NCI-H2107 (cell line): Measurements from ENCODE around the gene ABCA13.

Source experiments
- DNase-seq: peaks from one replicate; lab custom pipeline; 2025; lab: John Stamatoyannopoulos, UW

ABCA13 gene

DNA sequence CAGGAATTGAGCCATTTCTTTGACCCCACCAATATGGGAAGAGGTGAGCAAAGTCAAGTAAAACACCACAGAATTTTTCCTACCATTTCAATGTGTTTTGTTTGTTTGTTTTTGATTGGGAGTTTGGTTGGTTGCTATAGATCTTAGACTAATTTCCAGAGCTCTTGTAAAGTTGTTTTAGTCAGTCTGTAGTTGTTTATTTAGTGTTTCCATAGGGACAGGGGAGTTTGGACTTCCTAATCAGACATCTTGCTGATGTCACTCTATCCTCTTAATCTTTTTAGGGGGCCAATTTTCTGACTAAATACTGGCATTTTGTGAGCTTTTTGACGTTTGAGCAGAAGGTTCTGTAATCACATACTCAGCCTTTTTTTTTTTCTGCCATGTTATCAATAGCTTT, 266.9 kb downstream of the ABCA13 start:
- no peak for DNase-seq

DNA sequence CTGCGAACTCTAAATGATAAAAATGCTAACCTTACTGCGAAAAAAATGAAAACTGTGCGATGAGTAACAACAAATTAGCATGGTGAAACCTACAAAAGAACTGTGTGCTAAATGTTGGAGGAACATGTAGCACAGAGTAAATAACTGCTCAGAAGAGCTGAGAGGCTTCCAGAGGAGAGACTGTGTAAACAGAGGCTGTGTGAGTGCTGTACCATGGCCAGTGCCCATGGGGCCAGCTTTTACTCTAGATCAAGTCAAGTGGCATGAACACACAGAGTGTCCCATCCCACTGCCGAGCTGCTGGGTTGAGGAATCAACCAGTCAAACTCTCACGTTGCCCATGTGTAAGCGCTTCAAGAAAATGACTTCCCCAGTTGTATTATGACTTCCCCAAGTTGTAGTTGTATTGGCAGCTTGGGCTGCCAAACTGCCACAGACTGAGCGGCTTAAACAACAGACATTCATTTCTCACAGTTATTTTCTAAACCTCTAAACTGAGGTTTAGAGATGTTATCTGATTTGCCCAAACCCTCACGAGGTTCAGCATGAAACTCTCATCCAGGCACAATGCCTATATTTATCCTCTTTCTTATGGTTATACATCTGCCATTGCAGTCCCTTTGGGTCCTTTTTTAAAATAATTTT, 270.7 kb downstream of the ABCA13 start:
- no peak for DNase-seq

DNA sequence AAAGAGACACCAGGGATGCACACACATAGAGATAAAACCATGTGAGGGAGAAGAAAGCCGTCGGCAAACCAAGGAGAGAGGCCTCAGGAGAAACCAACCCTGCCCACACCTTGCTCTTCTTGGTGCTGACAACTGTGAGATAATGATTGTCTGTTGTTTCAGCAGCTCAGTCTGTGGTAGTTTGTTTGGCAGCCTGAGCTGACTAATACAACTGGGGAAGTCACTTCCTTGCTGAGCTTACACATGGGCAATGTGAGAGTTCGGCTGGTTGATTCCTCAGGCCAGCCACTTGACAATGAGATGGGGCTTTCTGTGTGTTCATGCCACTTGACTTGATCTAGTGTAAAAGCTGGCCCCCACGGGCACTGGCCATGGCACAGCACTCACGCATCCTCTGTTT, 271.8 kb downstream of the ABCA13 start:
- no peak for DNase-seq

DNA sequence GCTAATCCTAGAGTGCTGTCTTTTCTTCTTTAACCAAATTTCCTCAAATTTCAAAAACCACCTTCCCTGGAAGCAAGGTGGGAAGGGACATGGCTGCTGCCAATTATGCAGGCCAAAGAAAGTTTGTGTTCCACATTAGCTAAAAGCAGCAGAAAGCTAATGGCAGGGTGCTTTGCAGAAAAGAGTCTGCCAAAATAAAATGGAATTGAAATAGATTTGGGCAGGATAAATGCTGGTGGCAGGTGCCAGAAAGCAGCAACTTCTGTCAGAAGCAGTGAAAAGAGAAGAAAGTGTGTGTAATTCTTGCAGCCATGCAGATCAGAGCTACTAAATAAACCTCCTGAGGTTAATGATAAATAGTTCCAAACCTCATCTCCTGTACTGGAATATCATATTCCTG, 275.5 kb downstream of the ABCA13 start:
- no peak for DNase-seq

DNA sequence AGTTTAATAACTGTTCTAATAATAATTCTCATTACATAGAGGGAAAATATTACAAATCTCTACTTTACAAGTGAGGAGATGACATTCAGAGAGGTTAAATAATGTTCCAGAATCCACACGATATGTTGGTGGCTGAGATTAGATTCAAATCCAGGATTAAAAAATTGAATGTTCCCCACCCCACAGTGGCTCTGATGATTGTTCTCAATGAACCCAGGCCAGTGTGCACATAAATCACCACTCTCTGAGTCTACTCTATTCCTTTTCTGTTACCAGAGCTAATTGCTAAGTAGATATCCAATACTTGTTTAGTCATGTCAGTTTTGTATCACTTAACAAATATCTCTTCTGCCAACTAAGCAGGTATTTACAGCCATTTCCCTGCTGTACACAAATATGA, 281.0 kb downstream of the ABCA13 start:
- no peak for DNase-seq

DNA sequence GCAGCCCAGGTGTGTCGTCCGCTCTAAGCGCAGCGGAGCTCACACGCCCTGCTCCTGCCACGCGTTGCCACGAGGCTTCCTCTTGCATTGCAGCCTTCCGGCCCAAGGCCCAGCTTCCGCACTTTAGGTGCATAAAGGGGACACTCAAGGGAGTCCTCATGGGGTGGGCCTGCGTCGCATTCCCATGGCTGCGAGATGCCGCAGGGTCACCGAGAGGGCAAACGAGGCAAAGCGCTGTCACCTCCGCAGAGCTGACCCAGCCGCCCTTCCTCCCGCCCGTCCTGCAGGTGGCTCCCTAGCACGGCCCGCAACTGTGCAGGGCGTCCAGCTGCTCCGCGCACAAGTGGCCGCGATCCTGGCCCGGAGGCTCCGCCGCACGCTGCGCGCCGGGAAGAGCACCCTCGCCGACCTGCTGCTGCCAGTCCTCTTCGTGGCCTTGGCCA, 283.5 kb downstream of the ABCA13 start:
- no peak for DNase-seq

DNA sequence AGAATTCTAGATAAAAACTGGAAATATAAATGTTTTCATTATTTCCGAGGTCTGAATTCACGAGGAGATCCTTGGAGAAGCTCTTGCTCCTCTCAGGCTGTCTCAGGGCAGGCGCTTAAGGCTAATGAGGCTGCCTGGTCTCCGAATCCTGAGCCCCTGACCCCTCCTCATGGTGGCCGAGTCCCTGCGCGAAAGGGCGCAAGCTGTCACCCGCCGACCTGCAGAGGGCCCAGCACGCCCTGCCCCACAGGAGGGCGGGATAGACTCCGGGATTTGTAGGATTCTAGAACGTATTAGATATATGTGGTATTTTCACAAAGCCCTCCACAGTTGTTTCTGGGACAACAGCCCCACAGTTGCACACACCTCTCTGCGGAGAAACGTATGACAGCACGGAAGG, 284.1 kb downstream of the ABCA13 start:
- no peak for DNase-seq

DNA sequence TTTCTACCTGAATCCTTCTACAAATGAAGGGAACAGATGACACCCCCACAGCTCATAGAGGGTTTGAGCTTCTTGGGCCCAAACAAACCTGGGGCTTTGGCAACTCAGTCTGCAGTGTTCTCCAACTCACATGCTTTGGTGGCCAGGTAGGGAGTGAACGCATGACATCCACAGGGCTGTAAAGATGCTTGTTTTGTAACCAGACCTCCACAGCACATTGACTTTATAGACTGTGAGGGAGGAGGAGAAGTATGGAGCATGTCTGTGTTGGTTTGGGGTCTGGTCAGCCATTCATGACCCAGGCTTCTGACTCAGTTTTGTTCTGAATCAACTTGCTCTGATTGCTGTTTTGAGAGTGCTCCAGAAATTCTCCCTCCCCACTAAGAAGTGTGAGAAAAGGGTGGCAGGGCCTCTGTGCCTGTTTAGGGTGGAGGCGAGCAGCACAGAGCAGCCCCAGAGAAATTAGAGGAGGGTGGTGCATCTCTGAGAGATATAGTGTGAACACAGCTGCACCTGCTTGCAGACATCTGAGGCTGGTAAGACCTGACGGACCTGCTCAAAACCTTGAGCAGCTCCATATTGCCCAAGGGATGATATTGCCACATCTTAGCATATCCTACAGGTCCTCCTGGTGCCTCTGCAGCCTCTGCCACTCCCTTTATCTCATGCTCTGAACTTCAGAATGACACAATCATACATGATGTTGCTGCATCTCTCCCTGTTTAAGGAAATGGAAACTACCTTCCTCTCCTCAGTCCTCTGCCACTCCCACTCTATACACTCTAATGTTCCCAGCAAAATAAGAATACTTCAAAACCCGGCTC, 287.7 kb downstream of the ABCA13 start:
- DNase-seq = no peak

DNA sequence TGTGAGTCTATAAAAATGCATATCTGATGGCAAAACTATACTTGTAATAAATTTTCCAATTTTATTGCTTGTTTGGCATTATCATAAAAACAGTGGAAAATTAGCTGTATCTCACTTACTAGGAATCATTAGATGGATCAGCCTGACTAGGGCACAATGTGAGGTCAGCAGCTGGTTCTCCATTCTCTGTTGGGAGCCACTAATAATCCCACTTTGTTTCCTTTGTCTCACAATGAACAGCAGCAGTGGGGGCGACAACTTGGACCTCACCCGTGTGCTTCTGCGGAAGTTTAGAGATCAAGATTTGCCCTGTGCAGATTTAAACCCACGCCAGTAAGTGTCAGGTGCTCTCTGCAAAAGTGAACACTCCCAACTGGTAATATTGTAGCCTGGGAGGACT, 295.5 kb downstream of the ABCA13 start:
- no peak for DNase-seq

DNA sequence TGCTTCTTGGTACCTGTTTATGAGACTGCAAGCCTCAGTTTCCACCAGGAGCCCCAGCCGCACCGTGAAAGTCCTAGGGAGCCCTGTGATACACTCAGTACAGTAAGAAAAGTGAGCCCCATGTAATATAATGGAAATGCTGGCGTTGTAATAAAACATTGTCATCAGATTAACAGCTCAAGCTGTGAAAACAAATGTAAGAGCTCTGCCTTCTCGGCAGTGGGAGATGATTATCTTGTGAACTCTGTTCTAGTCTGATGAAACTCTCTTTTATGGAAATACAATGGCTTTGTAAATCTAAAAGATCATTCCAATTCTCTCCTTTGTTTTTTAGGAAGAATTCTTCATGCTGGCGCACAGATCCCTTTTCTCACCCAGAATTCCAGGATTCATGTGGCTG, 299.9 kb downstream of the ABCA13 start:
- no peak for DNase-seq

DNA sequence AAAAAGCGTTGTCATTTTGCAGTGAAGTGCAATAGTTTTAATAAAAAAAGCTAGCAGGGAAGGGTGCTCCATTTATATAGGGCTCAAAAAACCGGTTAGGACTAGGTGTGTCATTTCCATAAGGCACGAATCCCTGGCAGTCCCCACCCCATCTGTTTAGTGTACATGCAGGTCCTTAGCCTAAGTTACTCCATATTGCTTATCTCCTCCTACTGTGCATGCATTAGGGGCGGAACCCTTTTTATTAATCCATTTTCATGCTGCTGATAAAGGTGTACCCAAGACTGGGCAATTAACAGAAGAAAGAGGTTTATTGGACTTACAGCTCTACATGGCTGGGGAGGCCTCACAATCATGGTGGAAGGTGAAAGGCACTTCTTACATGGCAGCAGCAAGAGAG, 301.4 kb downstream of the ABCA13 start:
- no peak for DNase-seq

DNA sequence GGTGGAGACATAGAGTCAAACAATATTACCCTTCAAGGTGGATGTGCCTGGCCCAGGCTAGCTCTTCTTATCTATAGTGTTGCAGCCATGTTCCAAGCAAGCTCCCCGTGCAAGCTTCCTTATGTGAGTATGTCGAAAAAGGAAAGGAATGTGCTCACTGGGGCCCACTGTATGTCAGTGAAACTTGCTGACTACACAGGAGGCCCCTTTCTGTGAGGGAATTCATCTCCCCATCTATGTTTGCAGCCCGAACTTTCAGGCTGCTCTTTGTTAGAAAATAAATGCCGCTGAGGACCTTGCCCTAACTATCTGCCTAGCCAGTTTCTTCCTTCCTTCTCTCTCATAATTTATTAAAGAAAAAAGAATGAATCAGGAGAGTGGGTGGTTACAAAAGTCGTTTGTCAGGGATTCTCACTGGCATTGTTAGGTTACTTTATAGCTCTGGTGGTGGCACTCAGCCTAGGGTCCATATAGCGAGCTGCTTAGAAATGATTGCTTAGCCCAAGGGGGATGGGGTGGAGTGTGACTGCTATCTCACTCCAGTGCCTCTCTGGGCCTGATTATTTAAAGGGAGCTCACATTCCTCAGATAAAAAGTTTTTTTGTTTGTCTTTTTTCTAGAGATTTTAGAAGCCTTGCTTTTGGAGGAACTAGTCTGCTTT, 302.1 kb downstream of the ABCA13 start:
- no peak for DNase-seq

DNA sequence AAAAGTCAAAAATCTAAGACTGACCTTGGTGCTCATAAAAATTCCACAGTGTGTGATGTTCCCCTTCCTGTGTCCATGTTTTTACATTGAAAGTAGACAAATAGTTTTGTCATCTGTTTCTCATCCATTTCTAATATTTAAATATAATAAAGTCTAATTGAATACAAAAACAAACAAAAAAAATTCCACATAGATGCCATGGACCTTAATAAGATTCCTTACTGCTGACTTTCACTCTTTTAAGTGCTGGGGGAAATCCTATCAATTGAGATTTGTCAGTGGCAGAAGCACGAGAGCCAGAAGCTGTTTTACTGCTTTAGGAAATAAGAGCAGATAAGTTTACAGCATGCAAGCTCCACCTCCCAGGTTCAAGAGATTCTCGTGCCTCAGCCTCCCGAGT, 310.0 kb downstream of the ABCA13 start:
- no peak for DNase-seq

DNA sequence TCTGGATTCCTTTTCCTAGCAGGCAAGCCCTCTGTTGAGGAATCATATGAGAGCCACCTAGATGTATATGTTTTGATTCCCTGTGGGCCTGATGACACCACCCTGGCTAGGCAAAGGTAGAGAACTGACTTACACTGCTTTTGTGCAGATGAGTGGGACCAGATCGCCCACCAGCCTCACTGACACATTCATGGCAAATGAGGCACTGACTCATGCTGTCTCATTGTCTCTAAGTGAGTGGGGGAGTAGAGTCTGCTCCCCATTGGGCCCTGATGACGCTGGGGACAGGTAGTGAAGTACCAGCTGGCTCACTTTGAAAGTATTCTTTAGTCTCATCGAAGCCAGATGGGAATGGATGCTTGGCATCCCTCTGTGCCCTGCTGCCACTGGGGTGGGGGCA, 326.3 kb downstream of the ABCA13 start:
- DNase-seq = no peak

DNA sequence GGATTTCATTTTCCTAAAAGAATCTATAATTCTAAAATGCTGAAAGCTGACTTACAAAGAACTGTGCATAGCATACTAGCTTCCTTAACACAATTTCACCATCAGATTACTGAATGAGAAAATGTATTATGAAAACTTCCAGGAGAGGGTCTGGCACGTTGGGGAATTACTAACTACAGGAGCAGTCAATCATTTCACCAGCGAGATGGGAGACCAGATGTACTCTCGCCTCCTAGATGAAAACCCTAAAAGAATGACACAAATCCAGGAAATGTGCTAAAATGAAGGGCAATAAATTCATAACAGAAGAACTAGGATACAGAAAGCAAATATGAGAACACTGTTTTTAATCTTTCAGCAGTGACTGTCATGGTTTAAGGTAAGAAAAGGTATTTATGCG, 330.8 kb downstream of the ABCA13 start:
- no peak for DNase-seq

DNA sequence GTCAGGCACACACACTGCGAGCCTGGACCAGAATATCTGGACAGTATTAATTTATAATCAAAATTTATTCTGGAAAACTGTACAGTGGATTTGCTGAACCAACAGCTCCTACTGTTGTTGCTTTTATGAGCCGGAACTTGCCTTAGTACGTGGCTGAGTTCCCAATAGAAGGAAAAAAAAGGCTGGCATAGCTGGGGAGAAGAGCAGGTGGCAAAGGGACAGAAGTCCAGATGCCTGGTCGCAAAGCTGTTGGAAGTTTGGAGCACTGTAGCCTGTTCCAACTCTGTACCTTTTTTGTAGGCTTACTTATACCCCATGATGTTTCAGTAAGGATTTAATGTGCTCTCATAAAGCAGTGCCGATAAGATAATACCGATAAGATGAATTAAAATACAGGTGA, 333.8 kb downstream of the ABCA13 start:
- no peak for DNase-seq

DNA sequence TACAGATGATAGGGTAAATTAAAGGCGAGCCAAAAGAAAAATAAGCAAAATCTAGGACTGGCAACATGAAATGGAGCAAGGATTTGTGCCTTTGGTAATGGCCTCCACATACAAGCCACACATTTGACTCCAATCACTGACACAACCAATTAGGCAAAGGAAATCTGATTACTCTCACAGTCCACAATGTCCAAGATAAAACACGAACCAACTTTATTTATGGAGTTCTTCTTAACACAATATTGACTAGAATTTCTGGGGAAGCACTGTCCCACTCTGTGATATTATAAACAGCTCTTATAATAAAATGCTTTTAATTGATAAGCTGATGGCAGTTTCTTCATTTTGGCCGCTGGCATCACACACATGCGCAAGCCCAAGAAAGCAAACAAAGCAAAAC, 334.2 kb downstream of the ABCA13 start:
- DNase-seq = no peak

DNA sequence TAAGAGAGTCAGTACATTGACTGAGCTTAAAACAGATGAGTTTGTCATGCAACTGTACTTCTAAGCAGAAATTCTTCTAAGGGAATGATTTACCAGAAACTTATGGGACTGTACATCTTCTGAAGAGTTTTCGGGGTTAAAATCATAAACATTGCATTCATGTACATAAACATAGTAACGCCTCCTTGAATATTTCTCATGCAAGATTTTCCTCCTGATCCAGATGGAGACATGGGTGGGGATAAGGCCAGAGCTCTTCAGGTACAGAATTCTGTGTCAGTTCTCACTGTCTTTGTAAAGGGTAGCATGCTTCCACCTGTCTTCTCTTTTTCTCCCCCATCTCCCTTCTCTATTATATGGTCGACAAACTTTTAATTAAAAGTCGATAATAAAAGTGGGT, 335.3 kb downstream of the ABCA13 start:
- DNase-seq = no peak

DNA sequence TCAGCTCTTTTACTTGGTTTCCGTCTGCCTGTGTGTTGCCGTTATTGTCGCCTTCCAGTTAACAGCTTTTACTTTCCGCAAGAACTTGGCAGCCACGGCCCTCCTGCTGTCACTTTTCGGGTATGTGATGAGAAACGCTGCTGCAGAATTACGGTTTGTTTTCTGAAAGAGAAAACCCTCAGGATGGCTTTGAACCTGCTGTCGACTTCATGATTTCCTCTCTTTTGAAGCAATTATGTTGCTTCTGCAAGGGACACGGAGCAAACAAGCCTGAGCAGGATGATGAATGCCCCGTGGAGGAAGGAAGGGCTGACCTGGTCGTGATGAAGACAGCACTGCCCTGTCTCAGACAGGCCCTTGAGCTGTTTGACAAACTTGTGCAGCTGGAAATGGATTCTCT, 339.8 kb downstream of the ABCA13 start:
- DNase-seq = no peak

DNA sequence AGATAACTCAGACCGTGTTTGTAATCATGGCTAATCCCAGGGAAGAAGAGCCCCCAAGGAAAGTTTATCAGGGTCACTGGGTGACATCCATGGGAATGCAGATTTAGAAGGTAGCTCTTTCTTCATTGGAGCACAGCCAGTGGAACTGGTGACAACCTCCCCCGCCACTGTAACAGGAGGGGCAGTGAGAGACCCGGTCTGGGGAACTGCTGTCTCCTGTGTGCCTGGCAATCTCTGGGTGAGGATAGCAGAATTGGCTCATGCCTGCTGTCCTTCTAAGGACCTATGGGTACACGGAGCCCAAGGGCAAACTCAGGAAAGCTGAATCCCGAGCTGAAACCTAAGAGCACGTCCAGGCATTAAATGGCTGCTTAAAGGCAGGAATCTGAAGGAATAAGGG, 341.6 kb downstream of the ABCA13 start:
- no peak for DNase-seq

DNA sequence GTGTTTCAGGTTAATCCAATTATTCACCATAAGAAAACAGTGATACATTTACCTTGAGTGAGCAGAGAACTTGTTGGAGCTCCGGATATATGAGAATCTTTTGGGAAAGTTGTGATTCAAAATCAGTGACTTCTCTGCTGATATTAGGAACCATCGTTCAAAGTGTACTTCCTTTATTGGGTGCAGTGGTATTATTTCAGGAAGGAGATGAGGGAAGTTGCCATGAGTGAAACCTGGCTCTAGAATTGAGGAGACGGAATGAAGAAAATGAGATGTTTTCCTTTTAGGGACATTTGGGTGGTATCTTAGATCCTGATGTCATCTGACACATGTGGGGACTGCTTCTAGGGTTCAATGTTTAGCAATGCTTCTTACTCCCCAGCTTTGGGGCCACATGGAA, 343.9 kb downstream of the ABCA13 start:
- no peak for DNase-seq

DNA sequence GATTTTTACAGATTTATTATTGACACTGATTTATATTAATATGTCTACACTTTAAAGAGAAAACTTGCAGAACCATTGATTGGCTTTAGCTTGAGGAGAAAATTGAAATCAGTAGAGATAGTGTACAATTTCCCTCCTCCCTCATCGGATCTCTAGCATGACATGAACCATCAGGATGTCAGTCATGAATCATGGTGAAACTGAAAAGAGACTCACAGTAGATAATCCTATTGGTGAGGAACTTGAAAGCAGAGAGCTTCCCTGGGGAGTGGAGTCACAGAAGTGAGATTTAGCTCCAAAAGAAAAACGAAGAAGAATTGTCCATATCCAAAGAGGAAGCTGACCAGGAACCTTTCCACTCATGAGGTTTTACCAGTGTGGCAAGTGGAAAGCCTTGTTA, 346.8 kb downstream of the ABCA13 start:
- no peak for DNase-seq

DNA sequence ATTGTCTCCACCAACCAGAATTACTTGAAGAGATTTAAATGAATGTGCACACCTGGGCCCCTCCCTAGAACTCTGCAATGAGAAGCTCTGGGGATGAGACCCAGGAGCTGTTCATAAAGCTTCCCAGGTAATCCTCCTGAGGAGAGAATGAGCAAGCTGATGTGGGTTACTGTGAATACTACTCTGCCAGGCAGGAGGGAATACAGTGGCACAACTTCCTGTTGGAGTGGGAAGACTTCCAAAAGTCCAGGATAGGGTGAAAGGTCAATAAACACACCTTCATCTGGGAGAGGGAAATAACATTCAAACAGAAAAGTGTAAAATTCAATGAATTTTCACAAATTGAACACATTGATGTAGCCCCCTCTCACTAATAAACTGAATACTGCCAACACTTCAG, 351.4 kb downstream of the ABCA13 start:
- no peak for DNase-seq
